Activated naive CD8-positive, alpha-beta T cell treated with anti-CD3 and anti-CD28 coated beads, Interleukin-2, amount 50 U/mL, for 24 hours (primary cell): ENCODE measurements around the gene MEGF11.

ENCODE experiments used
- ATAC-seq: fragments of 150-1000 bp; cut with Tn5 transposase; one replicate; pipeline ENCODE4 v1.10.0; 2021
- DNase-seq: peaks from one replicate; pipeline ENCODE4 v3.0.0; 2021
- H3K27ac Mint-ChIP-seq: one replicate; pipeline ENCODE4 v1.8.0; 2021; ENCODE audit warnings: mild to moderate bottlenecking, mixed read lengths
- H3K27me3 Mint-ChIP-seq: one replicate; pipeline ENCODE4 v1.8.0; 2021; ENCODE audit warnings: mixed read lengths
- H3K36me3 Mint-ChIP-seq: one replicate; pipeline ENCODE4 v1.8.0; 2021; ENCODE audit warnings: low read depth, mixed read lengths
- H3K4me1 Mint-ChIP-seq: one replicate; pipeline ENCODE4 v1.8.0; 2021; ENCODE audit warnings: mixed read lengths
- H3K4me3 Mint-ChIP-seq: one replicate; pipeline ENCODE4 v1.8.0; 2021; ENCODE audit warnings: mild to moderate bottlenecking, moderate library complexity, mixed read lengths
- H3K9me3 Mint-ChIP-seq: one replicate; pipeline ENCODE4 v1.8.0; 2021; ENCODE audit warnings: mixed read lengths

The MEGF11 gene

DNA sequence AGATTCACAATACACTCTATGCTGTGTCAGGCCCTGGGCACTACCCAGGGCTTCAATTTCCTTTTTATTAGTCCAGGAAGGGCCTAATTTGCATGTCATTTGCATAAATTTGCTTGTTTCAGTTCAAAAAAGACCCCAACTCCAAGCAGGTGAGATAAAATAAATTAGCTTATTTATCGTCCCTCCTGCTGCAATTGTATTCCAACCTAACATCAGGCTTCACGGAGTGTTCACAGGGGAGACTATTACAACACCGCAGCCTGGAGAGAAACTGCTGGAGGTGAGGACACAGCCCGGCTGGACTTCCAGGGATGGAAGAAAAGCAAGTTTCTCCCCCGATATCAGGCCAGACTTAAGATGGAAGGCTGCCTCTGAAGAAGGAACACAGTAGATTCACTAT lies 62.8 kb downstream of the MEGF11 start:
- no peak for DNase-seq
- no peak for ATAC-seq
- Mint-ChIP-seq H3K36me3 (no peaks in the 10 kb centered on the region), H3K27ac (no peak overlapping the region), H3K9me3 (no peaks in the 10 kb centered on the region), H3K4me3 (no peak overlapping the region), H3K27me3 (peaks cover 2% of the 10 kb centered on the region), H3K4me1 (no peaks in the 10 kb centered on the region)

DNA sequence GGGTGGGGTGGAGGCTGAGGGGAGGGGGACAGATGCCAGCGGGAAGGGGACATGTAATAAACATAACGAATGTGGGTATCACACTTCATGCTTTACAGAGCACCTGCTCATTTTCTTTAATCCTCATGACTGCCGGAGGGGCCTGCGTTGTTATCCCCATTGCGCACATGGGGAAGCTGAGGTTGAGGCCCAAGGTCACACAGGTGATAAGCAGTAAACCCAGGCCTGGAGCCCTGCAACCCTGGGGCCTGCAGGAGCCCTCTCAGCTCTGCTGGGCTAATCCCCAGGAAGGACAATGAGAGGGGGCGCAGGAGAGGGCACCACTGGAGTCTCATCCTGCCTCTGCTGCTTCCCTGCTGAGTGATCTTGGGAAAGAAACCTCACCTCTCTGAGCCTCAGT lies 64.3 kb downstream of the MEGF11 start:
- no peak overlapping the region for H3K4me3 Mint-ChIP-seq
- no peaks in the 10 kb centered on the region for H3K9me3 Mint-ChIP-seq
- no peak for ATAC-seq
- no peak overlapping the region for H3K27ac Mint-ChIP-seq
- no peaks in the 10 kb centered on the region for H3K4me1 Mint-ChIP-seq
- peaks cover 3% of the 10 kb centered on the region for H3K27me3 Mint-ChIP-seq
- H3K36me3 Mint-ChIP-seq = no peaks in the 10 kb centered on the region
- no peak for DNase-seq

DNA sequence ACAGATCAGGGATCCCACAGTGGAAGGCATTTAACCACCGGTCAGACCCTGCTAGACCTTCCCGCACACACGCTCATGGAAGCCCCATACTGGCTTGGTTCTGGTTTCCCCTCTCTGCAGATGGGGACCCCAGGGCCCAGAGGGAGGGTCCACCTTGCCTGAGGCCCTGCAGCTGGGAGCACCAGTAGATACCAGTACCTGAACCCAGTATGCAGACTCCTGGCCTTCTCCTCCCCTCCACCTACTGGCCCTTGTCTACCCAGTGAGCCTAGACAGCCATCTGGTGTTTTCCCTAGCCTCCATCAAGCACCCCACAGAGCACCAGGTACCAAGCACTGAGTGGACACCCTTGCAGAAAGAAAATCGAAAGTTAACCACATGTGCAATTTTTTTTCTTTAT lies 65.1 kb downstream of the MEGF11 start:
- peaks cover 9% of the 10 kb centered on the region for H3K27me3 Mint-ChIP-seq
- DNase-seq (no peak), ATAC-seq (no peak)
- H3K9me3 Mint-ChIP-seq = no peaks in the 10 kb centered on the region
- H3K36me3 Mint-ChIP-seq = no peaks in the 10 kb centered on the region
- no peak overlapping the region for H3K4me3 Mint-ChIP-seq
- no peak overlapping the region for H3K27ac Mint-ChIP-seq
- H3K4me1 Mint-ChIP-seq = no peaks in the 10 kb centered on the region

DNA sequence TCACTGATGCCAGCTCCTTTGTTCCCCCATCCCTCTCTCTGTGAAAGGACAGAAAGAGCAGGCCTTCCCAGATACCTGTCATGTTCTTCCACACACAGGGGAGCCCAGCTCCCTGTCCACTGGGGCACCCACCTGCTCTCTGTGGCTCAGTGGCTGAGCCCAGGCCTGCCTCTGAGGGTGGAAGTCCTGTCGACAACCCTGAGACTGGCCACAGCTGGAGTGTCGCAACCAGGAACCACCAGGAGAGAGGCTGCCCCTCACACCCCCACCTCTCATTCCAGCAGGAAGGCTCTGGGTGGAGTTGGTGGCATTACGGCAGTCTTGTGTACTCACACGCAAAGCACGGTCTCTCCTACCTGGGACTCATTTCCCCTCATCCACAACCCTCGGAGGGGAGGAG lies 66.3 kb downstream of the MEGF11 start:
- ATAC-seq = no peak
- DNase-seq = no peak
- Mint-ChIP-seq H3K27ac (no peak overlapping the region), H3K4me1 (no peaks in the 10 kb centered on the region), H3K9me3 (no peaks in the 10 kb centered on the region), H3K36me3 (no peaks in the 10 kb centered on the region), H3K27me3 (peaks cover 10% of the 10 kb centered on the region), H3K4me3 (no peak overlapping the region)

DNA sequence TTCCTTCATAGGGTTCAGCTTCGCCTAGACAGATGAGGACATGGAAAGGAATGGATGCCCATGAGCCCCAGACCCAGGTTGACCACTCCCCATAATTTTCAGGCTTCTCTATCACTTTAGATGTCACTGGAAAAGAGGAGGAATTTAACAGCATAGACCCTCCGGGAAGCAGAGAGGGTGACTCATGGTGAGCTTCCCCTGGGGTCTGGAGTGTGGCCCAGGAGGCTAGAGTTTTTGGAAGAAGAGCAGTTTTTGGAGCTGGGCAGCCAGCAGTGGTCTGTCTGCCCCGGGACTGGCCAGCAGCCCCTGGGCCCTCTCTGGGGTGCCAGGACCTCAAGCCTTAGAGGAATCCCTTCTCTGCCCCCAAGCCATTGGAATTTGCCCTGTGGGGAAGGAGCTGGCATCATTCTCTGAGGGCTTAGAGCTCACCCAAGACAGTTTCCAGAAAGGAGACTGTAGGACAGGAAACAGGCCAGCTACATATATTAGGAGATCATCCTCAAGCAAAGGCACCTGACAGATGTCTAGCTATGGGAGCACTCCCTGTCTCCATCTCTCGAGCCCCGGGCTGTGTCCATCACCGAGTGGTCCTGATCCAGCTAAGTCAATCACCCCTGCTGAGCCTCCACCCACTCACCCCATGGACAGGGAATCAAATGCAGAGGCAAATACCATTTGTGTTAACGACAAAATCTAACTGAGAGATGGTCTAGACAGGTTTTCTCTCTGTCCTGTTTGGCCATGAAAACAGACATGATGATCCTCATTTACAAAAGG lies 67.3 kb downstream of the MEGF11 start:
- no peaks in the 10 kb centered on the region for H3K4me1 Mint-ChIP-seq
- H3K4me3 Mint-ChIP-seq = no peak overlapping the region
- no peaks in the 10 kb centered on the region for H3K9me3 Mint-ChIP-seq
- H3K27me3 Mint-ChIP-seq = peaks cover 11% of the 10 kb centered on the region
- no peak overlapping the region for H3K27ac Mint-ChIP-seq
- ATAC-seq = no peak
- H3K36me3 Mint-ChIP-seq = no peaks in the 10 kb centered on the region
- no peak for DNase-seq

DNA sequence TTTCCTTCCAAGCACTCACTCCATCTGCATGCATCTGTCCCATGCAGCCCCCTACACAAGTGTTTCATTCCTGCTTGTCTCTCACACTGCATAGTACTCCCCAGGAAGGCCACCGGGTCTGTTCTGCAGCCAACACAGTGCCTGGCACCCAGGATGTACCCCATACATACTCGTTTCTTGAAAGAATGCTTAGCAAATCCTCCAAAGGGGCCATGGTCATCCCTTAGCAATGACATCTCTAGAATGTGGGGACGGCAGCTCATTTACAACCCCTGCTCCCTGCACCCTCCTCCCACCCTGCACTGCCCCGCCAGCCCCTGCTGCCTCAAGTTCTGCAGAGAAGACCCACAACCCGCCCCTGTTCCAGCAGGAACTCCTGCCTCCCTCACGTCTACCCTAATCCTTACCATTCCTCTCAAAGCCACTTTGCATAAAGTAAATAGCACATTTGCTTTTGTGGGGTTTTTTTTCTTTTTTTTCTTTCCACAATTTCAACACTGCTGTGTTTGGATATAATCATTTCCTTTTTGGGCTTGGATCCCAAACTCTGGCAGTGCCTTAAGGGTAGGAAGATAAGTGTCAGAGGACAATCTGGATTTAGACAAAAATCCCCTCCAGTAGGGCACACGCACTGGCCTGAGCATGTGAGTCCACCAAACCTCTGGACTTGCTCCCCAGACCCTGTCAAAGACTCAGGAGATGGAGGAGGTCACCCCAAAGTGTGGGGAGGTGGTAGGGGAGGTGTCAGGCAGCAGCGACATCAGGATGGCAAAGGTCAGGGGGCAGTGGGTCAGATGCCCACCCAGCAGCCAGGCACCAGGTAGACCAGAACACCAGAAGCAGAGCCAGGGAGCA lies 68.4 kb downstream of the MEGF11 start:
- Mint-ChIP-seq H3K27me3 (peaks cover 17% of the 10 kb centered on the region), H3K27ac (no peak overlapping the region), H3K9me3 (no peaks in the 10 kb centered on the region), H3K4me3 (no peak overlapping the region), H3K36me3 (no peaks in the 10 kb centered on the region), H3K4me1 (no peaks in the 10 kb centered on the region)
- ATAC-seq = no peak
- no peak for DNase-seq

DNA sequence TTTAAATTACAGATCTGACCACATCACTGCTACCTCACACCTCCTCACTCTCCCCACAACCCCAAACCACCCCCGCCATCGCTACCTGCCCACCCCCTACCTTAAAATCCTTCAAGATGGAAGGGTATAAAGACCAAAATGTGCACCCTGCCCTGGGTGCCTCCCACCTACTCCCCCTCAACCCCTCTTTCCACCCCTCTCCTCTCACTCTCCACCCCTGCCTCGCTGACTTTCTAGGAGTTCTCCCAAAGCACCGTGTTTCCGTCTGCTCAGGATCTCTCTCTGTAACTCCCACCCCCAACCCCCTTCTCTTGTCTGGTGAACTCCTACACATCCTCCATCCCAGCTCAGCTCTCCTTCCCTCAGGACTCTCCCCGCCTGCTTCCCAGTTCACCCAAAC lies 69.1 kb downstream of the MEGF11 start:
- H3K4me3 Mint-ChIP-seq = no peak overlapping the region
- peaks cover 17% of the 10 kb centered on the region for H3K27me3 Mint-ChIP-seq
- H3K4me1 Mint-ChIP-seq = no peaks in the 10 kb centered on the region
- no peaks in the 10 kb centered on the region for H3K36me3 Mint-ChIP-seq
- no peaks in the 10 kb centered on the region for H3K9me3 Mint-ChIP-seq
- H3K27ac Mint-ChIP-seq = no peak overlapping the region
- ATAC-seq = no peak
- DNase-seq = no peak

DNA sequence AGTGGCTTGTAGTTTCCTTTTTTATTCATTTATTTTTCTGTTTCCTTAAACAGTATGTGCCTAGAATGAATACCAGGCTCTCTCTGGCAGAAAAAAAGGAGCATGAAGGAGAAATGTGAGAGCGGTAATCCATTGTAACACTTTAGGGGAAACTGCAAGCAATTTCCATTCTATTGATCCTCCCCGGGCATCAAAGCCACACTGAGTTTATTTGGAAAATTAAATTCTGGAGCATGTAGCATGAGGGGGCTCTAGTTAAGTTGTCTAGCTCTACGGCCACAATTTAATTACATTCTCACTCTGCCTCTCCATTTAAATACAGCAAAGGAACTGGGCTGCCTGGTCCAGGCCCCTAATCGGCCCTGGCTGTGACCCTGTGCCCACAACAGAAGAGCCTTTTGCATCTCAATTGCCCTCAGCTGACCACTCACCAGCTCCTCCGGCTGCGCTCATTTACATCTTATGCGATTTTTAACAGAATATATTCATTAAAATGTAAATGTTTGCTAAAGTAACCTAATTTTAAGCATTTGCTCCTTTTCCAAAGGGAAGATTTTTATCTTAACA lies 72.9 kb downstream of the MEGF11 start:
- Mint-ChIP-seq H3K4me3 (no peak overlapping the region), H3K4me1 (no peaks in the 10 kb centered on the region), H3K27me3 (peaks cover 24% of the 10 kb centered on the region), H3K27ac (no peak overlapping the region), H3K36me3 (no peaks in the 10 kb centered on the region), H3K9me3 (no peaks in the 10 kb centered on the region)
- ATAC-seq (no peak), DNase-seq (no peak)

DNA sequence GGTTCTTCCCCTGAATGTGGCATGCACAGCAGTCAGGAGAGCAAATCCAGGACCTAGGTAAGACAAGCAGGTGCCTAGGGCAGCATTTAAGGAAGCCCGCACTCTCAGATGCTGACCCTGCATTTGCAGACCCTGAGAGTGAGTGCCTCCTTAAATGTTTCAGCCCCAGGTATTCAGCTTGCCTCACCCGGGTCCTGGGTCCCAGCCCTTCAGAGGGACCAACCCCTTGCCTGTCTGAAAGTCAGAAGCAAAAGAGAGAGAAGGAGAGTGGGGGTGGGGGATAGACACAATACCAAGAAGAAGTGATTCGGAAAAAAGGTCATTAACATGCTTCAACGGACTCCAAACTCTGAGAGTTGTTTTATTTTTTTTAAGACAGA lies 75.0 kb downstream of the MEGF11 start:
- H3K9me3 Mint-ChIP-seq = no peaks in the 10 kb centered on the region
- ATAC-seq = no peak
- H3K27ac Mint-ChIP-seq = no peak overlapping the region
- H3K36me3 Mint-ChIP-seq = no peaks in the 10 kb centered on the region
- no peak overlapping the region for H3K4me3 Mint-ChIP-seq
- no peak for DNase-seq
- H3K4me1 Mint-ChIP-seq = no peaks in the 10 kb centered on the region
- peaks cover 20% of the 10 kb centered on the region for H3K27me3 Mint-ChIP-seq

DNA sequence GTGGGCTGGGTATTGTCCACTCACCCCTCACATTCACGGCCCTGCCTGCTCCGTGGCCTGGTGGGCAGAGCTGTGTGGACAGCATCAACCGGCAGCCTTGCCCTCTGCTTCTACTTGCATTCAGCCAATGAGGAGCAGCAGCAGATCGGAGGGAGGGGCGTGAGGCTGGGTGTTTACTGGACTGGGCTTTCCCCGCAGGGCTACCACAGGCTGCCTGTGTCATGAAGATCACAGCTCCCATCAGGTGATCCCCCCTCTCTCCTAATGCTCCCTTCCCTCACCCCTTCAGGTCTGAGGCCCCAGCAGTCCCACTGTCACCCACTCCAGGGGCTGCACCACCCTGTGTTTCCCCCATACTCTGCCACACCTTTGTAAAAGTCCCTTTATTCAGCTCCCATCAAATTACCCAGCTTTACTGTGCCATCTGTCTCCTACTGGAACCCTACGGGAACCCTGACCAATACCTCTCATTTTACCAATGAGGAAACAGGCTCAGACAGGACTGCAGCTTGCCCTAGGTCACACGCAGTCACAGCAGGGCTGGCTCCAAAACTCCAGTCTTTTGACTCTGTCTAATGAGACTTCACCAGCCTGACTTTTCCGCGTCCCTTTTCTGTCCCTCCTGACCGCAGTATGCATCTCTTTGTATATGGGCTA lies 81.1 kb downstream of the MEGF11 start:
- ATAC-seq (no peak), DNase-seq (no peak)
- peaks cover 10% of the 10 kb centered on the region for H3K27me3 Mint-ChIP-seq
- no peaks in the 10 kb centered on the region for H3K9me3 Mint-ChIP-seq
- H3K36me3 Mint-ChIP-seq = no peaks in the 10 kb centered on the region
- no peak overlapping the region for H3K27ac Mint-ChIP-seq
- no peak overlapping the region for H3K4me3 Mint-ChIP-seq
- no peaks in the 10 kb centered on the region for H3K4me1 Mint-ChIP-seq

DNA sequence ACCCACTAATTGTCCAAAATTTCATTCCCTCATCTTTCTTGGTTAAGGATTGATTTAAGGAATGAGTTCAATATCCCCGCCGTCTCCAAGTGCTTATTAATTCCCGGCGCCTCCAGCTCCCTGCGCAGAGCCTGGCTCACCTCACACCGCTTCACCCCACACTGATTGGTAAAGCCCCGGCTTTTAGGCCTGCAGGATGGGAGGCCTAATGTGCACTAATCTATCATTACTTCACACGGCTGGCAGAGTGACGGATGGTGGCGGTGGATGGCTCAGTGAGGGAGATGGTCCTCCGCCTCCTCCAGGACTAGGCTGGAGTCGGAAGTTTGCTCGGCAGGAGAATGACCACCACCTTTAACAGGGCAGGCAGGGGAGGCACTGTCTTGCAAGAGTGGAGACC lies 81.7 kb downstream of the MEGF11 start:
- Mint-ChIP-seq H3K4me3 (no peak overlapping the region), H3K9me3 (no peaks in the 10 kb centered on the region), H3K27me3 (peaks cover 8% of the 10 kb centered on the region), H3K36me3 (no peaks in the 10 kb centered on the region), H3K27ac (no peak overlapping the region), H3K4me1 (no peaks in the 10 kb centered on the region)
- no peak for DNase-seq
- no peak for ATAC-seq

DNA sequence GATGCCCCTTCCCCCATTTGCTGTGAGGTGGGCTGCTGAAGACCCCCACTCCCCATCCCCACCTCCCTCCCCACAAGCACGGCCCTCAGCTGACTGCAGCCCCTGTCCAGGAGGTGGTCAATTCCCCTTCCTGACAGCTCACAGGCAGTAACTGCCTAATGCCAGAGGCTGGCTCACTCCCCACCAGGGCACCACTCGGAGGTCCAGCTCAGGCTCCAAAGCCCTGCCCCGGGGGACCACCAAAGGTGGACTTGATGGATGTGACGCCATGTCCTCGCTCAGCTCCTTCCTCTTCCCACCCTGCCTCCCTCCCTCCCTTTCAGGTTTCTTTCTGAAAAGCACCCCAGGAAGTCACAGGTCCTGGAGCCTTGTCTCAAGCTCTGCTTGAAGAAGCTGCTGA lies 82.8 kb downstream of the MEGF11 start:
- DNase-seq (no peak), ATAC-seq (no peak)
- H3K4me1 Mint-ChIP-seq = no peaks in the 10 kb centered on the region
- no peaks in the 10 kb centered on the region for H3K36me3 Mint-ChIP-seq
- no peak overlapping the region for H3K4me3 Mint-ChIP-seq
- no peaks in the 10 kb centered on the region for H3K9me3 Mint-ChIP-seq
- H3K27ac Mint-ChIP-seq = no peak overlapping the region
- H3K27me3 Mint-ChIP-seq = peaks cover 5% of the 10 kb centered on the region

DNA sequence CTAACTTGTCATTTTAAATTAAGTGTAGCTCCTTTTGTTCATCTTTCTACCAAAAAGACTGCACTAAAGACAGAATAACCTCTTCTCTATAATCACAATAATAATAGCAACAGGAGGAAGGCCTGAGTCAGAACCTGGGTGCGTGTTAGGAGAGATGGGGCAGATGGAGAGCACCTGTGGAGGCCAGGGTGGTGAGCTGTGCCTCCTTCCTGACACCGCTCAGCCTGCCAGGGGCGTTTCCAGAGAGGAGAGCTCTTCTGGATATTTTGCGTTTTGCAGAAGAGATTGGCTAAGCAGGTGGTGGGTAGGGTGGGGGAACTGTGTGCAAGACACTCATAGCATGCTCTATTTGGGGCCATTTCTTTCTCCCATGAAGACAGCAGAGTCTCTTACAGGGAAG lies 83.5 kb downstream of the MEGF11 start:
- no peaks in the 10 kb centered on the region for H3K4me1 Mint-ChIP-seq
- H3K27ac Mint-ChIP-seq = no peak overlapping the region
- no peak for ATAC-seq
- H3K27me3 Mint-ChIP-seq = peaks cover 2% of the 10 kb centered on the region
- H3K9me3 Mint-ChIP-seq = no peaks in the 10 kb centered on the region
- no peak overlapping the region for H3K4me3 Mint-ChIP-seq
- no peaks in the 10 kb centered on the region for H3K36me3 Mint-ChIP-seq
- DNase-seq = no peak

DNA sequence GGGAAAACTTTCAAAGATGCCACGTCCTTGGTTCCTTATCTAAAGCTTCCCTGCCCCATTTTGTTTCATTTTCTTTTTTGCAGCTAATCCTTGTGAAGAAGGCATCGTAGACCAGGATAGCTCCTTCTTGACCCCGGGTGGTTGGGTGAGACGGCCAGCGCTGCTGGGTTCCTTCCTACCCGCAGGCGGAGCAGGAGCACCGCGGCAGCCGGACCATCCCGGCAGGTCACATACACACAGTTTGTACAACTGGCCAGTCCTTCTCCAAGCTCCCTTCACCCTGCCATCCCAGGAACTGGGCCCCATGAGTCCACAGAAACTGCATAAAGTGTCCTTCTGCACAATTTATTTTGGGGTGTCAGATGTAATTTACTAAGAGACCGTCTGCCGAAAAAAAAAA lies 83.9 kb downstream of the MEGF11 start:
- H3K27ac Mint-ChIP-seq = no peak overlapping the region
- no peak overlapping the region for H3K4me3 Mint-ChIP-seq
- ATAC-seq = no peak
- no peaks in the 10 kb centered on the region for H3K36me3 Mint-ChIP-seq
- peaks cover 2% of the 10 kb centered on the region for H3K27me3 Mint-ChIP-seq
- no peak for DNase-seq
- no peaks in the 10 kb centered on the region for H3K9me3 Mint-ChIP-seq
- no peaks in the 10 kb centered on the region for H3K4me1 Mint-ChIP-seq

DNA sequence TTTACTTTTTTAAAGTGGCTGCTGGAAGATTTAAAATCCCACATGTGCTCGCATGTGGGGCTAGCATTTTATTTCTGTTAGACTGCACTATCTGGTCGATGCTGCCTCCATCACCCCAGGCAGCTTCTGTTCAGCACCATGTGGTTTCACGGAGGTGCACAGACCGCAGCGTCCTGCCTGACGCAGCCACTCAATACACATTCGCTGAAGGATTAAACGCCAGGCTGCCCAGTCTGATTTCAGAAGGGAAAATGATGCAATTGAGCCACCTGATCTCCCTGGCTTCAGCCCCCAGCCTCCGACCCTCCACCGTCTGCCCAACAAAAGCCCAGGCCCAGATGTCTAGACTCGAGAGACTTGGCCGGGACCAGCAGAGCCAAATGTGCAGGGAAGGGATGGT lies 84.5 kb downstream of the MEGF11 start:
- Mint-ChIP-seq H3K27me3 (peaks cover 2% of the 10 kb centered on the region), H3K36me3 (no peaks in the 10 kb centered on the region), H3K4me1 (no peaks in the 10 kb centered on the region), H3K27ac (no peak overlapping the region), H3K4me3 (no peak overlapping the region), H3K9me3 (no peaks in the 10 kb centered on the region)
- DNase-seq = no peak
- ATAC-seq = no peak
